ENCODE measurements around the gene PTPRB. TPM values are rescaled to one million over a fixed set of nuclear protein-coding genes. Genes with fewer than 3 reads are reported as not detected.

Gene PTPRB
- total RNA-seq, 1 experiment from 2014 or later, result not detected

- Histone ChIP-seq H3K36me3 (ENCODE audit: insufficient read depth, low read length, poor library complexity, severe bottlenecking) (no peaks in the 10 kb centered on the region), H3K9me3 (ENCODE audit: low read depth, low read length, poor library complexity, severe bottlenecking) (no peaks in the 10 kb centered on the region), H3K27me3 (replicated peaks; ENCODE audit: insufficient read depth, low read depth, low read length, poor library complexity) (peaks cover under 1% of the 10 kb centered on the region), H3K4me1 (ENCODE audit: insufficient read depth, low read length, poor library complexity, severe bottlenecking) (no peaks in the 10 kb centered on the region), H3K27ac (ENCODE audit: low read depth, low read length, poor library complexity, severe bottlenecking) (no peak overlapping the region), H3K4me3 (ENCODE audit: low read depth, low read length, poor library complexity, severe bottlenecking) (no peak overlapping the region)
- ChIA-PET CTCF (no interaction called here), POLR2A (ENCODE audit: low non-redundant PET) (no interaction called here)
- TF ChIP-seq, protein P1, sequence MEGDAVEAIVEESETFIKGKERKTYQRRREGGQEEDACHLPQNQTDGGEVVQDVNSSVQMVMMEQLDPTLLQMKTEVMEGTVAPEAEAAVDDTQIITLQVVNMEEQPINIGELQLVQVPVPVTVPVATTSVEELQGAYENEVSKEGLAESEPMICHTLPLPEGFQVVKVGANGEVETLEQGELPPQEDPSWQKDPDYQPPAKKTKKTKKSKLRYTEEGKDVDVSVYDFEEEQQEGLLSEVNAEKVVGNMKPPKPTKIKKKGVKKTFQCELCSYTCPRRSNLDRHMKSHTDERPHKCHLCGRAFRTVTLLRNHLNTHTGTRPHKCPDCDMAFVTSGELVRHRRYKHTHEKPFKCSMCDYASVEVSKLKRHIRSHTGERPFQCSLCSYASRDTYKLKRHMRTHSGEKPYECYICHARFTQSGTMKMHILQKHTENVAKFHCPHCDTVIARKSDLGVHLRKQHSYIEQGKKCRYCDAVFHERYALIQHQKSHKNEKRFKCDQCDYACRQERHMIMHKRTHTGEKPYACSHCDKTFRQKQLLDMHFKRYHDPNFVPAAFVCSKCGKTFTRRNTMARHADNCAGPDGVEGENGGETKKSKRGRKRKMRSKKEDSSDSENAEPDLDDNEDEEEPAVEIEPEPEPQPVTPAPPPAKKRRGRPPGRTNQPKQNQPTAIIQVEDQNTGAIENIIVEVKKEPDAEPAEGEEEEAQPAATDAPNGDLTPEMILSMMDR (conservative IDR thresholded peaks at IDR 0.05; ENCODE audit: low read depth, low read length), result no peak
- no peak for TF ChIP-seq EZH2 (IDR thresholded peaks at IDR 0.05; ENCODE audit: borderline replicate concordance, low read depth, low read length, poor library complexity, severe bottlenecking)
- no peak for DNase-seq (ENCODE audit: low spot score)
- BruUV-seq (replicated peaks), result no TSS peak
- intact Hi-C loops (cut with micrococcal nuclease; ENCODE audit: unreplicated experiment), result no loop called here
Observed at GRCh38 chr12:70615174-70615866, 21.9 kb downstream of the PTPRB start.

DNA sequence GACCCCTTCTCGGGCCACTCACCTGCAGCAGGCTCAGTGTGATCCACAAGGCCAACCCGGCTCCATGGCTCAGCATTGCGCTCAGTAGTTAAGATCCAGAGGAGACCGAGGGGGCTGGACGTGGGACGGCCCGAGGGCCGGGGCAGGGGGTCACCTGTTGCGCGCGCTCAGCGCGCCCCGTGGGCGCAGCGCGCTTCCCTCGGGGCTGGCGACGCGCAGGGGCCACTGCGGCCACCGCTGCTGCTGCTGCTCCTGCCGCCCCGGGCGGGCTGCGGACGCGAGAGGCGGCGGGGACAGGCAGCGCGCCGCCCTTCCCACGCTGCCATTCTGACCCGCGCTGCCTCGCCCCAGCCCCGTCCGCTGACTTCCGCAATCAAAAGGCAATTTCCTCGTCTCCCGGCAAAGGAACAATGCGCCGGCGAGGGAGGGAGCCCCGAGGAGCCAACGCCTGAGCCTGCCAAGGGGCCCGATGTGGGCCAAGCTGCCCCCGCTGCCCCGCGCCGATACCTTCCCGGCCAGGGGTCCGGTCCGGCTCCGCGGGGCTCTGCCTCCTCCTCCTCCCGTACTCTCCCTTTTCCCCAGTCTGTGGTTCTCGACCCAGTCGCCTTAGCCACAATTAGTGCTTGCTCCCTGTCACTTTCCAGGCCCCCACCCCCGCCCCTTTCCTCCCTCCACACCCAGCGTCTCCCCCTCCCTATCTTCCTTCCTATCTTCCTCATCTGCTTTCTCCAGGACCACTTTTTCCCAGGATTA is 27.3 kb downstream of the PTPRB start:
- TF ChIP-seq, protein P1 (conservative IDR thresholded peaks at IDR 0.05; ENCODE audit: low read depth, low read length), result no peak
- TF ChIP-seq EZH2 (IDR thresholded peaks at IDR 0.05; ENCODE audit: borderline replicate concordance, low read depth, low read length, poor library complexity, severe bottlenecking), result no peak
- intact Hi-C loops (cut with micrococcal nuclease; ENCODE audit: unreplicated experiment), result no loop called here
- H3K4me1 ChIP-seq (ENCODE audit: insufficient read depth, low read length, poor library complexity, severe bottlenecking), result no peaks in the 10 kb centered on the region
- no peak overlapping the region for H3K27ac ChIP-seq (ENCODE audit: low read depth, low read length, poor library complexity, severe bottlenecking)
- CTCF ChIA-PET, result no interaction called here
- H3K9me3 ChIP-seq (ENCODE audit: low read depth, low read length, poor library complexity, severe bottlenecking), result no peaks in the 10 kb centered on the region
- BruUV-seq (replicated peaks), result no TSS peak
- peak; percentile 18 for DNase-seq (ENCODE audit: low spot score)
- POLR2A ChIA-PET (ENCODE audit: low non-redundant PET), result no interaction called here
- H3K36me3 ChIP-seq (ENCODE audit: insufficient read depth, low read length, poor library complexity, severe bottlenecking), result no peaks in the 10 kb centered on the region
- H3K27me3 ChIP-seq (replicated peaks; ENCODE audit: insufficient read depth, low read depth, low read length, poor library complexity), result peaks cover 27% of the 10 kb centered on the region
- H3K4me3 ChIP-seq (ENCODE audit: low read depth, low read length, poor library complexity, severe bottlenecking), result peak overlapping the region; percentile 42

- H3K36me3 ChIP-seq (ENCODE audit: insufficient read depth, low read length, poor library complexity, severe bottlenecking), result no peaks in the 10 kb centered on the region
- H3K9me3 ChIP-seq (ENCODE audit: low read depth, low read length, poor library complexity, severe bottlenecking), result no peaks in the 10 kb centered on the region
- ChIA-PET POLR2A (ENCODE audit: low non-redundant PET) (no interaction called here), CTCF (no interaction called here)
- TF ChIP-seq EZH2 (IDR thresholded peaks at IDR 0.05; ENCODE audit: borderline replicate concordance, low read depth, low read length, poor library complexity, severe bottlenecking), result no peak
- TF ChIP-seq, protein P1 (conservative IDR thresholded peaks at IDR 0.05; ENCODE audit: low read depth, low read length), result no peak
- H3K4me3 ChIP-seq (ENCODE audit: low read depth, low read length, poor library complexity, severe bottlenecking), result peak overlapping the region; percentile 42
- no peak for DNase-seq (ENCODE audit: low spot score)
- peaks cover 27% of the 10 kb centered on the region for H3K27me3 ChIP-seq (replicated peaks; ENCODE audit: insufficient read depth, low read depth, low read length, poor library complexity)
- intact Hi-C loops (cut with micrococcal nuclease; ENCODE audit: unreplicated experiment), result no loop called here
- H3K27ac ChIP-seq (ENCODE audit: low read depth, low read length, poor library complexity, severe bottlenecking), result no peak overlapping the region
- H3K4me1 ChIP-seq (ENCODE audit: insufficient read depth, low read length, poor library complexity, severe bottlenecking), result no peaks in the 10 kb centered on the region
- no TSS peak for BruUV-seq (replicated peaks)
Observed at GRCh38 chr12:70609203-70609602, 28.0 kb downstream of the PTPRB start.
